GM19025 (cell line): ENCODE results near the gene GJC2.

ENCODE experiments used
- ATAC-seq: cut with Tn5 transposase; IDR thresholded peaks from one replicate; pipeline ENCODE4 v1.9.1; 2021; ENCODE audit warnings: mild to moderate bottlenecking, low read depth, moderate library complexity; ENCODE audit not compliant: unreplicated experiment

The GJC2 gene

DNA sequence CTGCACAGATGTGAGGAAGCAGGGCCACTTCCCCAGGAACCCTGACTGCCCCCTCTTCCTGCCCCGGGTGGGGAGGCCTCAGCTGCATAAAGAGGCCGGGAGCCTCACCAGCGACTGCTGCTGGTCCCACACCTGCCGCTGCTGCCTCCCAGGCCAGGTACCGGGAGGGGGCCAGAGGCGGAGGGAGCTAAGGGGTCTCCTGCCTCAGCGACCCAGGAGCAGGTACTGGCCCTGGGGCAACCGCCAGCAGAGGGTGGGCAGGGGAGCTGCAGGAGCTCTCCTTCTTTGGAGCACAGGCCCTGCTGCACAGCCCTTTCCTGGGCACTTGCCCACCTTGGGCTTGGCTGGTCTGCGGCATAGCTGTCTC is 6.8 kb downstream of the GJC2 start:
- no peak for ATAC-seq

DNA sequence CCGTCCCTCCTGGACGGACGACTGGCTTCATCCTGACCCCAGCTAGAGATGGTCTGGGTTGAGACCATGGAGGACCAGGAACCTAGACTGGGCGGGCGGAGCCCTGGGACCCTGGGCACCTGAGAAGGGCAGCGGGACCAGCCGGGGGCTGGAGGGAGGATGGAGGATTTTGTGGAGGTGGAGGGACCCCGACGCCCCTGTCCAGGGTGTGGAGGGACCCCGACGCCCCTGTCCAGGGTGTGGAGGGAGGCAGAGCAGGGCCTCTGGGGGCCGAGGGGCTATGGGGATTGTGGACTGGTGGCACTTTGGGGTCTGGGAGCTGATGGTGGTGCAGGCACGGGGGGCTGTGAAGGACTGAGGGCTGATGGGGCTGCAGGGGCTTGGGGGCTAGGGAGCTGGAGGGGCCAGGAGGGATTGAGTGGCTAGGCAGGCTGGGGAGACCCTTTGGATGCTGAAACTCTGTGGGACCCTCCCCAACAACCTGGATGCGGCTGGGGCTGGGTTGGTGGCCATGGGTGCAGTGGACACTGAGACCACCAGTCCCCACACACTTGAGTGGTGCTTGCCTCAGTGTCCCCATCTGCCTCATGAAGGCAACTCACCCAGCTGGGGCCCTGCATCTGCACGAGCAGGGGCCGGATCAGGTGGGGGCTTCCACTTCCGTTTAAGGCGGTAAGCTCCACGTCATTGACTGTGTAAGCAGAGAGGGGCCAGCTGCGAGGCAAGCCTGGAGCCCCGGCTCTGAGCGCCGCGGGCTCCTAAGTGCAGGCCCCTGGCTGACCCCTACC is 7.4 kb downstream of the GJC2 start:
- ATAC-seq: no peak

DNA sequence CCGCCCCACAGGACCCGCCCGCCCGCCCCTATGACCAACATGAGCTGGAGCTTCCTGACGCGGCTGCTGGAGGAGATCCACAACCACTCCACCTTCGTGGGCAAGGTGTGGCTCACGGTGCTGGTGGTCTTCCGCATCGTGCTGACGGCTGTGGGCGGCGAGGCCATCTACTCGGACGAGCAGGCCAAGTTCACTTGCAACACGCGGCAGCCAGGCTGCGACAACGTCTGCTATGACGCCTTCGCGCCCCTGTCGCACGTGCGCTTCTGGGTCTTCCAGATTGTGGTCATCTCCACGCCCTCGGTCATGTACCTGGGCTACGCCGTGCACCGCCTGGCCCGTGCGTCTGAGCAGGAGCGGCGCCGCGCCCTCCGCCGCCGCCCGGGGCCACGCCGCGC is 8.0 kb downstream of the GJC2 start:
- no peak for ATAC-seq

DNA sequence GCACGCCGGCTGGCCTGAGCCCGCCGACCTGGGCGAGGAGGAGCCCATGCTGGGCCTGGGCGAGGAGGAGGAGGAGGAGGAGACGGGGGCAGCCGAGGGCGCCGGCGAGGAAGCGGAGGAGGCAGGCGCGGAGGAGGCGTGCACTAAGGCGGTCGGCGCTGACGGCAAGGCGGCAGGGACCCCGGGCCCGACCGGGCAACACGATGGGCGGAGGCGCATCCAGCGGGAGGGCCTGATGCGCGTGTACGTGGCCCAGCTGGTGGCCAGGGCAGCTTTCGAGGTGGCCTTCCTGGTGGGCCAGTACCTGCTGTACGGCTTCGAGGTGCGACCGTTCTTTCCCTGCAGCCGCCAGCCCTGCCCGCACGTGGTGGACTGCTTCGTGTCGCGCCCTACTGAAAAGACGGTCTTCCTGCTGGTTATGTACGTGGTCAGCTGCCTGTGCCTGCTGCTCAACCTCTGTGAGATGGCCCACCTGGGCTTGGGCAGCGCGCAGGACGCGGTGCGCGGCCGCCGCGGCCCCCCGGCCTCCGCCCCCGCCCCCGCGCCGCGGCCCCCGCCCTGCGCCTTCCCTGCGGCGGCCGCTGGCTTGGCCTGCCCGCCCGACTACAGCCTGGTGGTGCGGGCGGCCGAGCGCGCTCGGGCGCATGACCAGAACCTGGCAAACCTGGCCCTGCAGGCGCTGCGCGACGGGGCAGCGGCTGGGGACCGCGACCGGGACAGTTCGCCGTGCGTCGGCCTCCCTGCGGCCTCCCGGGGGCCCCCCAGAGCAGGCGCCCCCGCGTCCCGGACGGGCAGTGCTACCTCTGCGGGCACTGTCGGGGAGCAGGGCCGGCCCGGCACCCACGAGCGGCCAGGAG is 8.6 kb downstream of the GJC2 start:
- ATAC-seq: no peak

DNA sequence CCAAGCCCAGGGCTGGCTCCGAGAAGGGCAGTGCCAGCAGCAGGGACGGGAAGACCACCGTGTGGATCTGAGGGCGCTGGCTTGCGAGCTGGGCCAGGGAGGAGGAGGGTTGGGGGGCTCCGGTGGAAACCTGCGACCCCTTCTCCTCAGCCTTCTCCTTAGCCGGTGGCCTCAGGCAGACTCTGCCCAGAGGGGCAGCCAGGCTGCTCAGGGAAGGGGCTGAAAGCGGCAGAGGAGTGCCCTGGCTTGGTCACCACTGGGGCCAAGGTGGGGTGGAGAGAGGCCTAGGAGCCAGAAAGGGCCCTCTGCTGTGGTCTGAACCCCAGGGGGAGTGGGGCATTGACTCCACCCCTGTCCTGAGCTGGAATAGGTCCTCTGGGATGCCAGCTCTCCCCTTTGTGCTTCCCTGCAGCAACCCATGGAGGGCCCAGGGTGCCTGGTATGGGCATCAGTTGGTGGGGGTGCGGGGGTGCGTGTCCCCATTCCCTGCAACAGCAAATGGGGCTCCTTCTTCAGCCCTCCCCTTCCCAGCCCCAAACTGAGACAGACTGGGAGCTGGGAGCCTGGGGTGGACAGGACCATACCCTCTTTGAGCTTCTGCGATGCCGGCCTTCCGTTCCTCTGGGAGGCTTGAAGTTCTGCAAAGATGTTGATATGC is 9.4 kb downstream of the GJC2 start:
- ATAC-seq: no peak

DNA sequence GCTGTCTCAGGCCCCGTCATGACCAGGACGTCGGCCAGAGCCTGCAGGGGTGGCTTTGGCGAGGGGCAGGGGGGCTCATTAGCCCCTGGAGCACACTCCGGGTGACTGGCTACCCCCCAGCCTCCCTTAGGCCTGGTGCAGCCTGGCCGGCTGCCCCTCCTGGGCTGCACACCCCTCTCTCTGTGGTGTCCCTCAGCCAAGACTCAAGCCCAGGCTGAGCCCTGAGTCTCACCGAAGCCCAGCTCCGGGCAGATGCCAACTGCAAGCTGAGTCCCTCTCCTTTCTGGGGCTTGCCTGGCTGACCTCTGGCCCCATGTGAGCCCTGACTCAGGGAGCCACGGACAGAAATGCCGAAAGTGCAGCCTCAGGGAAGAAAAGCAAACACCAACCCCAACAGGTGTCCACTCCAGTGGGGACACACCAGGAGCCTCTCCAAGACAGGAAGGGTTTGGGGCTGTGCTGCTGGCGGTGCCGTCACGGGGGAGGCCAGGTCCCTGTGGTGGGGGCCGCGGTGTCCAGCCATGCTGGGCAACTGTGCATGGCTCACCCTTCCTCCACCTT is 10.6 kb downstream of the GJC2 start:
- ATAC-seq: no peak

DNA sequence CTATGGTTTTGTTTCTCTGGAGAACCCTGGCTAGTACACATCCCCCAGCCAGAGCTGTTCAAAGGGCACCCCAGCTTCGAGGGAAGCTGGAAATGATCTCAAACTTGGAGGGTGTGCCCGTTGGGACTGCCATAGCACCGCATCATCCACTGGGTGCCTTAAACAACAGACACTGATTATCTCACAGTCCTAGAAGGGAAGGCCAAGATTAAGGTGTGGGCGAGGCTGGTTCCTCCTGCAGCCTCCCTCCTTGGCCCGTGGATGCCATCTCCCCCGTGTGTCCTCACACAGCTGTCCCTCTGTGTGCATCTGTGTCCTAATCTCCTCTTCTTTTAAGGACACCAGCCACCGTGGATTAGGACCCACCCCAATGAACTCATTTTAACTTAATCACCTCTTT is 11.6 kb downstream of the GJC2 start:
- no peak for ATAC-seq

DNA sequence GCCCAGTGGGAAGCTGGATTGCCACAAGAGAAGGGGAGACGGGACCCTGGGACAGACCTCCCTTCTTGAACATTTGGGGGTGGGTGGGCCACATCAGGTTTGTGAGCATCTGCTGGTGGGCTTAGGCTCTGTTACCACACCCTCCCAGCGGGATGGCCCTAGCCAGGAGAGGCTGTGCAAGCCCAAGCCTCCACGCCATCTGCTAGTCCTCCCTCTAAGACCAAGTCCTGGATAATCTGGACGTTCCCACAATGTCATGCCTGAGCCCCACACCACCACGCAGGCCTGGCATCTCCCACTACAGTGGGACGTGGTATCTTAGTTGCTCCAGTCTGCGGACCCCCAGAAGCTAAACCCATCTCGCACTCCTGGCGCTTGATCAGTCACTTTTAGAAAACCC is 12.1 kb downstream of the GJC2 start:
- ATAC-seq: no peak

DNA sequence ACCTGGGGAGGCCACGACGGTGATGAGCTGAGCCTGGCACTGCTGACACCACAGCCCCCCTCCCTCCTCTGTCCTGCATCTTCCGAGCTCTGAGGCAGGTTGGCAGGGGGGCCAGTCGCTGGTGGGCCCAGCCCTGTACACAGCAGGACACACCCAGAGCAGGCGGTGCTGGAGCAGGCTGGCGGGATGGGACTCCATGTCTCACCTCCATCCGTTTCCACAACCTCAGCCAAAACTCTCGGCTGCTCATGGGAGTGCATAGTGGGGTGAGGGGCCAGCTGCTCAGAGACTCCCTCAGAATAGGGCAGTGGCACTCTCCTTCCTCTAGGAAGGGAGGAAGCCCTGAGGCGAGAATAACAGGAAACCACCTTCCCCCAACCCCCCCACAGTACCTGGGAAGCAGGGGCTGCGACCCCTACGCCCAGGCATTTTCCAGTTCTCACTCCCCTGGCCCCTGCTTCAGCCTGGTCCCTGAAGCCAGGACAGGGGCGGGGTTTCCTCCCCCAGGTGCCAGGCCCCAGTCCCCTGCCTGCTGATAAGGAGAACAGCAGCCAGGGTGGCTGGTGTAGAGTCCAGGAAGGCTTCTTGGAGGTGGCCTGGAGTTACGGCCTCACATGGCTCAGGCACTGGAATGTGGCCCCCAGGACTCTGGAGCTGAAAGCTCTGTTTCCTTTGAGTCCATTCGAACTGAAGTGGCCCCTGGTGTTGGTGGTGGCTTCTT is 12.7 kb downstream of the GJC2 start:
- ATAC-seq: no peak

DNA sequence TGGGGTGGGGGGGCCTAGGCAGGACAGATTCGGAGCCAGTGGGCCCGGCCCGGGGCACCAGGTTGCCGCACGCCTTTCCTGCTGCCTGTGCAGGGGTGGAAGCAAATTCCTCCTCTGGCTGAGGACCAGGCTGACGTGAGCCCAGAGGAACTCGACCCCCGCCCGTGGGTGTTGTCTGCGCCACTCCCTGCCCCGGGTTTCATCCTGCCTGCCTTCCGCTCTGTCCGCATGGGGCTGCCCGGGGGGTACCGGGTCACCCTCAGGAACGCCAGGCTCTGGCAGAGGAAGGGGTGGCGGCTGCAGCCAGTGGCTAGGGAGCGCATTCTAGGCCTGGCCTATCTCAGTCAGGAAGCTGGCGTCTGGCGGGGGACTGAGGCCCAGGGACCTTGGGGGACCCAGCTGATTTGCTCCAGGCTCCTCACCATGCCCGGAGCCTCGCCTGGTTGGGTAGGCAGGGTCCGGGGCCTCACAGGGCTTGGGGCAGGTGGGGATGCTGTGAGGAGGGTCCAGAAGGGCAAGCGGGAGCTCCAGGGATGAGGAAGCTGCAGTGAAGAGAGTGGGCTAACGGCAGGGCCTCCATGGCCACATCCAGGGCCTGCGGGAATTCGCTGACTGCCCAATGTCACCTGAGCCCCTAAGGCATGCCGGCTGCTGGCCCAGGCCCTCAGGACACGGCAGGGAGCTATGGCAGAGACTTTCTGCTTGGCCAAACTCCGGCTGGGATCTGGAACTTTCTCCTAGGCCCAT is 13.4 kb downstream of the GJC2 start:
- ATAC-seq: no peak

DNA sequence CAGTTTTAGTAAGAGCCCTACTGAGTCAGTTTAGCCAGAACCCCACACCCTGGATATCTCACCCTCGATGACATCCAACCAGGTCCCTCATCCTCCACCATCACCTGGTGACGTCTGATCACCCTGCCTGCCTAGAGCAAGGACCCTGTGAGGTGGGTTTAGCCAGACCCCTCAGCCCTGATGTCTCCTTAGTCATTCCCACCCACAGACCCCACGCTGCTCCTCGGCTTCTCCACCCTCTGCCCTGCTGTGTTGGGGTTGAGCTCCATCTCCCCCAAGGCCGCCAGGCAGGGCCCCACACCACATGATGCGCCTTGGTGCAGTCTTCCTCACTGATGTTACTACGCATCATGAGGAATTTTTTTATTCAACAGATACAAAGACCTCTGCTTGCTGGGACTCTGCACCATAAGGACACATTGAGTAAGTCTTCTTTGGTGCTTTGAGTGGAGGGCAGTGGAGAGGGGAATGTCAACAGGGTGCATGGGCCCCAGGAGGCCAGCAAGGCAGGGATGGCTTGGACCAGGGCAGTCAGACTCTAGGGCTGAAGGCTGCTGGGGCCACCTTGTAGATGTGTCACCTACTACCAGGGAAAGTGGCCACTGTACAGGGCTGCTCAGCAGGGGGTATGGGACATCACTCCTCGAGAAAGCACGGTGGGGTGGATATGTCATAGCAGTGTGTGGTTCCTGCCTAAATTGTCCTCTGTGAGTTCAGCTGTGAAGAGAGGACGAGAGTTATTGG is 14.2 kb downstream of the GJC2 start:
- no peak for ATAC-seq

DNA sequence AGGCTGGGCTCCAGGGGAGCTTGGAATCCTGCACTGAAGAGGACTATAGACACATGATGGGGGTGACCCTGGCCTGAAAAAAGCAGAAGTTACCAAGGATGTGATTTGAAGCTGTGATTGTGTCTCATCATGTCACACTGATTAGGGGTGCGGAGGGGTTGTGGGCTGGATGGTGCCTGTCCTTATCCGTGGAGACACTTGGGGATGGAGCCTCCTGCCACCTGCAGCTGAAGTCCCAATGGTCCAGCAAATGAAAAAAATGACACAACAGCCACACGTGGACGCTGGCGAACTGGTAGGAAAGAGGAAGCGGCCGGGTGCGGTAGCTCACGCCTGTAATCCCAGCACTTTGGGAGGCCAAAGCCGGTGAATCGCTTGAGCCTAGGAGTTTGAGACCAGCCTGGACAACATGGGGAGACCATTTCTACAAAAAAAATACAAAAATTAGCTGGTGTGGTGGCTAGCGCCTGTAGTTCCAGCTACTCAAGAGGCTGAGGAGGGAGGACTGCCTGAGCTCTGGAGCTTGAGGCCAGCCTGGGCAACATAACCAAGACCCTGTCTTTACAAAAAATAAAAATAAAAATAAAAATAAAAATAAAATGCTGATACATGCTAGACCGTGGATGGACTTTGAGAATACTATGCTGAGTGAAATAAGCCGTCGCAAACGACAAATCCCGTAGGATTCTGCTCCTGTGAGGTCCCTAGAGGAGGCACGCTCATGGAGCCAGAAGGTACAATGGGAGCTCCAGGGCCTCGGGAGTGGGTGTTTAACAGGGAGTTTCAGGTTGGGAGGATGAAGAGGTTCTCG is 15.0 kb downstream of the GJC2 start:
- ATAC-seq: peak; percentile 0

DNA sequence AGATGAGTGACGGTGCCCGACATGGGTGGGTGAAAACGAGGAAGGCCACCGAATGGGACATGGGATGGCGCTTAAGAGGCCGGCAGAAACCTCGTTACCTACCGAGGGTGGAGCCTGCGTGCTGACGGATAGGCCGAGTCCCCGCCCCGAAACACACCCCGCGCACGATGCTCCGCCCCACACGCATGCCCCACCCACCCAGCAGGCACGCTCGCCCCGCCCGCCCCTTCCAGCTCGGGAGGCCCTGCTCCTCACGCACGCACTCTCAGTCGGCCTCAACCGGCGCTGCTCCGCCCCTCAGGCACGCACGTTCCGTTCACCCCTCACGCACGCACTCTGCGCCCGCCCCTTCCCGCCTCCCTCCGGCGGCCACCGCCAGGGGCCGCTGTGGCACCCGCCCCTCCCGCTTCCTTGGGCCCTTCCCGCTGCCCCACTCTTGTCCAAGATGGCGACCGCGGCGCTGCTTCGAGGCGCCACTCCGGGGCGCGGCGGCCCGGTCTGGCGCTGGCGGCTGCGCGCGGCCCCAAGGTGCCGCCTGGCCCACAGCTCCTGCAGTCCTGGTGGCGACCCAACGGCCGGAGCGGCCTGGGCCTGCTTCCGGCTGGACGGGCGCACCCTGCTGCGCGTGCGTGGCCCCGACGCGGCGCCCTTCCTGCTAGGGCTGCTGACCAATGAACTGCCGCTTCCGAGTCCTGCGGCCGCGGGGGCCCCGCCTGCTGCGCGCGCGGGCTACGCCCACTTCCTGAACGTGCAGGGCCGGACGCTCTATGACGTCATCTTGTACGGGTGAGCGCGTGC is 15.8 kb downstream of the GJC2 start, which contains the start of gene IBA57:
Gene IBA57, plus strand, starts transcription at position 433 of the 798 bp plus-strand sequence. Its CDS starts 13 bp downstream, at position 446.
- ATAC-seq: peak; percentile 78

DNA sequence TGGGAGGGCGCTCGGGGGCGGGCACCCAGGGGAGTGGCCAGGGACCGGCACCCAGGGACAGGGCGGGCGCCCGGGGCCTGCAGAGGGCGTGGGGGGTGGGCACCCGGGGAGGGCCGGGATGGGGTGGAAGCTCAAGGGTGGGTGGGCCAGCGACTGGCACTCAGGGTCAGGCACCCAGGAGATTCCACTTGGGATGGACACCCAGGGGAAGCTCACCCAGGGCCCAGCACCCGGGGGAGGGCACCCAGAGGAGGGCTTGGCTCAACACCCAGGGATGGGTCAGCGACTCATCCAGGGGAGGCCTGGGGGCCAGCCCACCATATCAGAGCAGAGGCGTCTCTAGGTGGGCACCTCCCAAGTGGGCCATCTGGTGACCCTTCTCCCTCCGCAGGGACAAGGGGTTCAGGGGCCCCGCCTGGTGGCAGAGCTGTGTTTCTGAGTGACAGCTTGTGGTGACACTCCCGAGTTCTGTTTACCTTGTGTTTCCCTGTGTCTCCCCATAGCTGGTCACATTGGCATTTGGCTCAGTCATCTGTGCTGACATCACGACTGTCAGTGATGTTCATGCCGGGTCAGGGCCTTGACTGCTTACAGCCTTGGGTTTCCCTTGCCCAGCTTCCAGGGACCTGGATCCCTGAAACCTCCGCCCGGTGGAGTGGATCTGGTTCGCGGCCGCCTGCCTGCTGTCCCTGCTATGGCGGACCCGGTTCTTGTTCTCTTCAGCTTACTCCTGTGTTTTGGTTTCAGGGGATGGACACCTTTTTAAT is 16.6 kb downstream of the GJC2 start:
- ATAC-seq: peak; percentile 4

DNA sequence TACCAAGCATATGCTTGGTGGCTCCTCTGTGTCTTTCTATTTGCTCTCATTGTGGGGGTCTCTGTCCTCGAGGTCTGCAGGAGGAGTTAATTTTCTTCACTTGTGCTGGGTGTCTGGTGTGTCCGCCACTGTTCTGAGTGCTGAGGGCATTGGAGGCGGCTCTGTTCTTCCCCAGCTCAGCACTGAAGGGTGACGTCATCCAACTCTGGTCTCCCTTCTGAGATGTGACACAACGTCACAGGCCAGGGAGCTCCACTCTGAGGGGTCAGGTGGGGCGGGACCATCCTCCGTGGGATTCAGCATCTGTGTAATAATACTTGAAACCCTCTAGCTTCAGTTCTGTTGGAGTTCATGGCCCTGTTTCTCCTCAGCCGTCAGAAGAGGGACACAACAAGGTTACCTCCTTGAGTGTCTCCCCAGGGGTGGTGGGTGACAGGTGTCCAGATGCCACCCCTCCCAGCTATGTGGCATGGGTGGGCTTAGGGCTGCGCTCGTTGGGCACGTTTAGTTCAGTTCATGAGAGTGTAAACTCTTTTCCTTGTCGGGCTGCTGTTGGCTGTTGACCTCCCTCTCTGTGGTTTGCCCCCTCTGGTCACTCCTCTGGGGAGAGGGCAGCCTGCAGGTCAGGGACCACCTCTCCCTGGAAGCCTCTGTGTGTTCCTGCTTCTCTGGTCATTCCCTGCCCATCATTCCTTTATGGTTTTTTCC is 19.0 kb downstream of the GJC2 start:
- no peak for ATAC-seq

DNA sequence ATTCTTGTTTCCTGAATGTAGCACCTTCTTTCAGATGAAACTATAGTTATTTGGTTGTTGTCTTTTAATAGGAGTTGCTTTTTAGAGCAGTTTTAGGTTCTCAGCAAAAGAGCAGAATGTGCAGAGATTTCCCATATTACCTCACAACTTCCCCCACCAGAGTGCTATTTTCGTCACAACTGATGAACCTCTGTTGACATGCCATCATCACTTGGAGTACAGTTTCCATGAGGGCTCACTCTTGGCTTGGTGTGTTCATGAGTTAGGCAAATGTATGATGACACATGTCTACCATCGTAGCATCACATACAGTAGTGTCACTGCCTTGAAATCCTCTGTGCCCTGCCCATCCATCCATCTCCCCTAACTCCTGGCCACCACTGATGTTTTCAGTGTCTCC is 19.6 kb downstream of the GJC2 start:
- no peak for ATAC-seq
